Measurements from ENCODE around the gene EEFSEC. TPM values are rescaled to one million over a fixed set of nuclear protein-coding genes. Genes with fewer than 3 reads are reported as not detected.

The EEFSEC gene
- total RNA-seq, 1 experiment from 2014 or later, result 37.7 TPM

- H3K27me3 Mint-ChIP-seq (ENCODE audit: unreplicated experiment), result no peaks in the 10 kb centered on the region
- BruUV-seq (replicated peaks), result no TSS peak
- no peak for TF ChIP-seq CTCF (IDR thresholded peaks at IDR 0.05; ENCODE audit: unreplicated experiment)
- CTCF ChIA-PET, result interaction anchor here (0.6 to 0.8 kb wide), 2 partner anchors 12 to 868 kb away, joined by 3 read pairs; no protein-coding TSS in a partner anchor
- DNase-seq, result no peak
- no peak overlapping the region for H3K4me3 Mint-ChIP-seq (ENCODE audit: low read depth, unreplicated experiment)
- intact Hi-C loops (cut with micrococcal nuclease; ENCODE audit: unreplicated experiment), result no loop called here
- H3K36me3 Mint-ChIP-seq (ENCODE audit: insufficient read depth, unreplicated experiment), result no peaks in the 10 kb centered on the region
- H3K9me3 Mint-ChIP-seq (ENCODE audit: low read depth, unreplicated experiment), result no peaks in the 10 kb centered on the region
- peaks cover 8% of the 10 kb centered on the region for H3K4me1 Mint-ChIP-seq (ENCODE audit: low read depth, unreplicated experiment)
- H3K27ac Mint-ChIP-seq (ENCODE audit: unreplicated experiment), result no peak overlapping the region
These were observed 195.7 kb downstream of the EEFSEC start for GRCh38 chr3:128348805-128349531.

GRCh38 chr3:128349963-128350599 lies 196.8 kb downstream of the EEFSEC start:
- Mint-ChIP-seq H3K27me3 (ENCODE audit: unreplicated experiment) (no peaks in the 10 kb centered on the region), H3K27ac (ENCODE audit: unreplicated experiment) (no peak overlapping the region), H3K4me1 (ENCODE audit: low read depth, unreplicated experiment) (peaks cover 6% of the 10 kb centered on the region), H3K36me3 (ENCODE audit: insufficient read depth, unreplicated experiment) (no peaks in the 10 kb centered on the region), H3K9me3 (ENCODE audit: low read depth, unreplicated experiment) (no peaks in the 10 kb centered on the region), H3K4me3 (ENCODE audit: low read depth, unreplicated experiment) (no peak overlapping the region)
- no TSS peak for BruUV-seq (replicated peaks)
- DNase-seq, result no peak
- TF ChIP-seq CTCF (IDR thresholded peaks at IDR 0.05; ENCODE audit: unreplicated experiment), result no peak
- CTCF ChIA-PET, result interaction anchor here (1.0 to 1.2 kb wide), 2 partner anchors 10 to 46 kb away, joined by 3 to 5 read pairs; no protein-coding TSS in a partner anchor
- intact Hi-C loops (cut with micrococcal nuclease; ENCODE audit: unreplicated experiment), result no loop called here

GRCh38 chr3:128351546-128351945 lies 198.3 kb downstream of the EEFSEC start:
- Mint-ChIP-seq H3K36me3 (ENCODE audit: insufficient read depth, unreplicated experiment) (no peaks in the 10 kb centered on the region), H3K27ac (ENCODE audit: unreplicated experiment) (no peak overlapping the region), H3K9me3 (ENCODE audit: low read depth, unreplicated experiment) (no peaks in the 10 kb centered on the region), H3K27me3 (ENCODE audit: unreplicated experiment) (no peaks in the 10 kb centered on the region), H3K4me1 (ENCODE audit: low read depth, unreplicated experiment) (peaks cover 6% of the 10 kb centered on the region), H3K4me3 (ENCODE audit: low read depth, unreplicated experiment) (no peak overlapping the region)
- intact Hi-C loops (cut with micrococcal nuclease; ENCODE audit: unreplicated experiment), result no loop called here
- BruUV-seq (replicated peaks), result no TSS peak
- CTCF ChIA-PET, result no interaction called here
- no peak for DNase-seq
- no peak for TF ChIP-seq CTCF (IDR thresholded peaks at IDR 0.05; ENCODE audit: unreplicated experiment)

GRCh38 chr3:128352326-128352725 lies 199.0 kb downstream of the EEFSEC start:
- CTCF ChIA-PET, result no interaction called here
- intact Hi-C loops (cut with micrococcal nuclease; ENCODE audit: unreplicated experiment), result no loop called here
- Mint-ChIP-seq H3K36me3 (ENCODE audit: insufficient read depth, unreplicated experiment) (no peaks in the 10 kb centered on the region), H3K9me3 (ENCODE audit: low read depth, unreplicated experiment) (no peaks in the 10 kb centered on the region), H3K27me3 (ENCODE audit: unreplicated experiment) (no peaks in the 10 kb centered on the region), H3K4me1 (ENCODE audit: low read depth, unreplicated experiment) (peaks cover 6% of the 10 kb centered on the region), H3K27ac (ENCODE audit: unreplicated experiment) (no peak overlapping the region), H3K4me3 (ENCODE audit: low read depth, unreplicated experiment) (no peak overlapping the region)
- DNase-seq, result no peak
- TF ChIP-seq CTCF (IDR thresholded peaks at IDR 0.05; ENCODE audit: unreplicated experiment), result no peak
- BruUV-seq (replicated peaks), result no TSS peak

Data from Calu3 (cell line).